Esophagus muscularis mucosa (tissue), 4 donors: Measurements from ENCODE around the gene GRIP1. TPM values are rescaled to one million over a fixed set of nuclear protein-coding genes. Genes with fewer than 3 reads are reported as not detected.

ENCODE experiments used
- DNase-seq: peaks from one replicate; pipeline ENCODE4 v3.0.0-alpha.2; 2017; ENCODE audit errors: extremely low spot score
- H3K27ac ChIP-seq, 4 donors: fragments of 200-600 bp; sonication (generic); replicated peaks in 1 of 4; 1 replicate in 3 of 4; 2 replicates in 1 of 4; pipeline ENCODE4 v1.5.1; 2016 to 2019; ENCODE audit warnings: mild to moderate bottlenecking in 1 of 4
- H3K27me3 ChIP-seq, 4 donors: fragments of 200-600 bp; sonication (generic); one replicate each; pipeline versions ENCODE4 v1.5.1 to v1.6.0; 2016 to 2019
- H3K36me3 ChIP-seq, 4 donors: fragments of 200-600 bp; sonication (generic); one replicate each; pipeline ENCODE4 v1.5.1; 2016 to 2019
- H3K4me1 ChIP-seq, 4 donors: fragments of 200-600 bp; sonication (generic); one replicate each; pipeline ENCODE4 v1.5.1; 2016 to 2019
- H3K4me3 ChIP-seq, 4 donors: fragments of 200-600 bp; sonication (generic); 1 replicate in 2 of 4; 2 replicates in 2 of 4; pipeline ENCODE4 v1.5.1; 2016 to 2019; ENCODE audit warnings: mild to moderate bottlenecking in 4 of 4, moderate library complexity in 1 of 4
- H3K9me3 ChIP-seq, 4 donors: fragments of 200-600 bp; sonication (generic); 1 replicate in 3 of 4; 2 replicates in 1 of 4; pipeline ENCODE4 v1.5.1; 2016 to 2019
- EP300 ChIP-seq: sonication (generic); formaldehyde crosslinking; IDR thresholded peaks from one replicate; pipeline ENCODE4 v1.6.1; 2017; ENCODE audit warnings: antibody characterized with exemption
- POLR2A ChIP-seq: fragments of 450-650 bp; IDR thresholded peaks from one replicate; pipeline ENCODE4 v1.6.1; 2017; ENCODE audit warnings: antibody characterized with exemption, moderate library complexity, mild to moderate bottlenecking, low read depth
- POLR2AphosphoS5 ChIP-seq, 2 donors: sonication (generic); formaldehyde crosslinking; IDR thresholded peaks; one replicate each; pipeline ENCODE4 v1.6.1; 2017; ENCODE audit warnings: antibody characterized with exemption in 2 of 2
- WGBS: methylation state at CpG from one replicate; pipeline ENCODE4 v1.1.5; 2018; 5-methylcytosine and 5-hydroxymethylcytosine counted together
- intact Hi-C: fragments of 100-400 bp; cut with DNase I; formaldehyde crosslinking; loops from one replicate; pipeline ENCODE4 v1.15.1; 2023
- total RNA-seq, 4 donors: library from RNA; depleted of rRNA; stranded (reverse); fragments of >200 nt; gene quantifications; one replicate each; pipeline versions ENCODE4 v1.1.0 to v1.2.1, GENCODE V29; 2016
- TF ChIP-seq, protein P1 (sequence below), 3 experiments: fragments of 200-600 bp in 2 of 3; fragments of 450-650 bp in 1 of 3; sonication (generic) in 2 of 3; IDR thresholded peaks; one replicate each; pipeline ENCODE4 v1.5.1; 2017 to 2019; ENCODE audit warnings: antibody characterized with exemption in 3 of 3, mild to moderate bottlenecking in 2 of 3, moderate library complexity in 1 of 3

Gene GRIP1
- total RNA-seq, 4 donors from 2014 or later = 12.5 to 15.2 (median 13.6) TPM

DNA sequence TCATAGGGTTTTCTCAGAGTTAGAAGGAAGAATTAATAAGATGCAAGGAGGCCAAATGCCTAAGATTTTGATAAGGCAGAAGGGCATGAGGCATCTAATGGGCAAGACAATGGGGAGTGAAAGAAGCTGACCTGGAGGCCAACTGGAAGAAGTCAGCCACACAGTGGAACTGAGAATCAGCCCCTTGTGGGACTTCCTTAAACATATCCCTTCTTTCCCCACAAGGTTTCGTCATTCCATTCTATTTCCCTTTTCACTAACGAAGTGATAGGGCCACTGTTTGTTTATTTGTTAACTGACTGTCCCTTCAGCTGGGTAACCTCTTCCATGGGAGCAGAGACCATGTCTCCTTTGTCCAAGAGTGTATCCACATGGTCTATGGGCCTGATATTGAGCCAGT lies 290.4 kb downstream of the GRIP1 start:
- WGBS = 75% methylated on average over 2 of the region's 2 CpGs
- H3K36me3 ChIP-seq = peaks cover 0 to 17% (median 2%) of the 10 kb centered on the region in 4 donors
- H3K4me1 ChIP-seq = no peaks in the 10 kb centered on the region
- no peak for DNase-seq
- no peaks in the 10 kb centered on the region for H3K27me3 ChIP-seq
- H3K9me3 ChIP-seq = no peaks in the 10 kb centered on the region
- no peak for TF ChIP-seq POLR2A
- H3K4me3 ChIP-seq = no peak overlapping the region
- H3K27ac ChIP-seq = no peak overlapping the region
- intact Hi-C loops = no loop called here

DNA sequence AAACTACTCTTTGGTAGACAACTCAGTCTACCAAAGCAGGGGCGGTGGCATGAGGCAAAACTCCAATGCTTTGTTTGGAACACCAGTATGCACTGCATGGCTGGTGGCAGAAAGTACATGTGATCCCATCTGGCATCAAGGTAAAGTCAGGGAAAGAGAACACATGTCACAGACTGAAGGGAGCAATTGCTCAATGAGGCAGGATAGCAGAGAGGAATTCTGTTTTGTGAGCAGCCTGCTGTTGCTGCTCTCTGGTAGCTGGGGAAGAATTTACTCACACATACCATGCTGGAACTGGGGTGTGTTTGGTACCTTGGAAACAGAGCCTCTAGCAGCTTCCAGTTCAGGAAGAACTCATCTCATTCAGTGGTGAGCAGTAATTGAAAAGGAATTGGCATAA lies 291.8 kb downstream of the GRIP1 start:
- Histone ChIP-seq H3K36me3 (peaks cover 0 to 12% (median 2%) of the 10 kb centered on the region in 4 donors), H3K27me3 (no peaks in the 10 kb centered on the region), H3K4me1 (no peaks in the 10 kb centered on the region), H3K27ac (no peak overlapping the region), H3K4me3 (no peak overlapping the region), H3K9me3 (no peaks in the 10 kb centered on the region)
- DNase-seq = no peak
- intact Hi-C loops = no loop called here
- 100% methylated on average over 1 of the region's 1 CpG for WGBS
- TF ChIP-seq, protein P1, sequence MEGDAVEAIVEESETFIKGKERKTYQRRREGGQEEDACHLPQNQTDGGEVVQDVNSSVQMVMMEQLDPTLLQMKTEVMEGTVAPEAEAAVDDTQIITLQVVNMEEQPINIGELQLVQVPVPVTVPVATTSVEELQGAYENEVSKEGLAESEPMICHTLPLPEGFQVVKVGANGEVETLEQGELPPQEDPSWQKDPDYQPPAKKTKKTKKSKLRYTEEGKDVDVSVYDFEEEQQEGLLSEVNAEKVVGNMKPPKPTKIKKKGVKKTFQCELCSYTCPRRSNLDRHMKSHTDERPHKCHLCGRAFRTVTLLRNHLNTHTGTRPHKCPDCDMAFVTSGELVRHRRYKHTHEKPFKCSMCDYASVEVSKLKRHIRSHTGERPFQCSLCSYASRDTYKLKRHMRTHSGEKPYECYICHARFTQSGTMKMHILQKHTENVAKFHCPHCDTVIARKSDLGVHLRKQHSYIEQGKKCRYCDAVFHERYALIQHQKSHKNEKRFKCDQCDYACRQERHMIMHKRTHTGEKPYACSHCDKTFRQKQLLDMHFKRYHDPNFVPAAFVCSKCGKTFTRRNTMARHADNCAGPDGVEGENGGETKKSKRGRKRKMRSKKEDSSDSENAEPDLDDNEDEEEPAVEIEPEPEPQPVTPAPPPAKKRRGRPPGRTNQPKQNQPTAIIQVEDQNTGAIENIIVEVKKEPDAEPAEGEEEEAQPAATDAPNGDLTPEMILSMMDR (IDR thresholded peaks at IDR 0.05) = no peak
- TF ChIP-seq POLR2AphosphoS5 (IDR thresholded peaks at IDR 0.05) (no peak), POLR2A (no peak), EP300 (no peak)

DNA sequence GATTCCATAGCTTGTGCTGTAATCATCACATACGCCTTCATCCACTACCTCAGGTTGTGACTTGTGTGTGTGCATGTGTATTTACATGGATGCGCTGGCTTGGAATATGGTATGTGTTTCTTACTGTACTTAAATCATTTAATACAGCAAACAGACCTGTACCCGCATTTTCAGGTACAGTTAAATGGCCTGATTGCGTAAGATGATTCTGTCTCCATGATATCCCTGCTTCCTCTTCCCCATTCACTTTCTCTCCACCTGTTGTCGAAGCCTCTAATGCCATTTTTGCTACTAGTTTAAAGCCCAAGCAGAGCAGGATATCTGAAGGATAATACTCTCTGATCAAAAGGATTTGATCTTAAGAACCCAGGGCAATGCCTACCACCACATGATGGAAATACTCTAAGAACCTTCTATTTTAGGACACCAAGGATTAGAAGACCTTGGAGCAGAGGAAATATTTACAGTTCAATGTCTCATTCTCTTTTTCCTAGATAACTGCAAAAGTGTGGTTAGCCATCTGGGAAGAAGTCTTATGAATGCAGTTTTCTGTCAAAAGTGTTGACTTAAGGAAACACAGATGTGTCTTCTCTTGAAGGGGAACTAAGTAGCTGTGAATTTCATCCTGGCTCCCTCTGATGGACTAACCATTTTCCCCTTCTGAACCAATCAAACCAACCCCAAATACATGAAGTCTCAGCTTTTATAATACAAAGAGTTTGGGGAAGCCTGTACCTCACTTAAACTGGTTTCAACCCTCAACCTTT lies 297.9 kb downstream of the GRIP1 start:
- TF ChIP-seq POLR2A (no peak), EP300 (no peak), POLR2AphosphoS5 (IDR thresholded peaks at IDR 0.05) (no peak)
- TF ChIP-seq, protein P1 (IDR thresholded peaks at IDR 0.05) = no peak
- intact Hi-C loops = no loop called here
- Histone ChIP-seq H3K4me3 (no peak overlapping the region), H3K36me3 (peaks cover 0 to 21% (median 0%) of the 10 kb centered on the region in 4 donors), H3K27ac (no peak overlapping the region), H3K9me3 (no peaks in the 10 kb centered on the region), H3K27me3 (no peaks in the 10 kb centered on the region), H3K4me1 (no peaks in the 10 kb centered on the region)
- no peak for DNase-seq
- WGBS = 88% methylated on average over 5 of the region's 5 CpGs

- Histone ChIP-seq H3K27me3 (no peaks in the 10 kb centered on the region), H3K36me3 (peaks cover 0 to 21% (median 0%) of the 10 kb centered on the region in 4 donors), H3K9me3 (no peaks in the 10 kb centered on the region), H3K4me3 (no peak overlapping the region), H3K27ac (no peak overlapping the region), H3K4me1 (no peaks in the 10 kb centered on the region)
- no peak for DNase-seq
- intact Hi-C loops = no loop called here
- 95% methylated on average over 6 of the region's 6 CpGs for WGBS
- TF ChIP-seq POLR2AphosphoS5 (IDR thresholded peaks at IDR 0.05) = no peak
- TF ChIP-seq POLR2A = no peak
- TF ChIP-seq EP300 = no peak
- TF ChIP-seq, protein P1 (IDR thresholded peaks at IDR 0.05) = no peak
These were observed 299.3 kb downstream of the GRIP1 start for GRCh38 chr12:66379616-66380015.

- Histone ChIP-seq H3K27ac (no peak overlapping the region), H3K9me3 (no peaks in the 10 kb centered on the region), H3K4me1 (no peaks in the 10 kb centered on the region), H3K4me3 (no peak overlapping the region), H3K36me3 (peaks cover 0 to 29% (median 3%) of the 10 kb centered on the region in 4 donors), H3K27me3 (no peaks in the 10 kb centered on the region)
- TF ChIP-seq POLR2A (no peak), POLR2AphosphoS5 (IDR thresholded peaks at IDR 0.05) (no peak), EP300 (no peak)
- TF ChIP-seq, protein P1 (IDR thresholded peaks at IDR 0.05) = no peak
- WGBS = 97% methylated on average over 1 of the region's 1 CpG
- DNase-seq = no peak
- intact Hi-C loops = no loop called here
These were observed 303.3 kb downstream of the GRIP1 start for GRCh38 chr12:66375560-66375959.
